Esophagus muscularis mucosa (tissue), 4 donors: ENCODE measurements around the gene SIPA1L3.
"Not testable (repeated sequence)": the region's sequence is repeated elsewhere in the genome, so short reads cannot be mapped to it uniquely, and the experiment has no call there.

Experiments used
- EP300 ChIP-seq: sonication (generic); formaldehyde crosslinking; IDR thresholded peaks from one replicate; pipeline ENCODE4 v1.6.1; 2017; ENCODE audit warnings: antibody characterized with exemption
- POLR2A ChIP-seq: fragments of 450-650 bp; IDR thresholded peaks from one replicate; pipeline ENCODE4 v1.6.1; 2017; ENCODE audit warnings: antibody characterized with exemption, moderate library complexity, mild to moderate bottlenecking, low read depth
- TF ChIP-seq, protein P1 (sequence below), 3 experiments: fragments of 200-600 bp in 2 of 3; fragments of 450-650 bp in 1 of 3; sonication (generic) in 2 of 3; IDR thresholded peaks; one replicate each; pipeline ENCODE4 v1.5.1; 2017 to 2019; ENCODE audit warnings: antibody characterized with exemption in 3 of 3, mild to moderate bottlenecking in 2 of 3, moderate library complexity in 1 of 3

DNA sequence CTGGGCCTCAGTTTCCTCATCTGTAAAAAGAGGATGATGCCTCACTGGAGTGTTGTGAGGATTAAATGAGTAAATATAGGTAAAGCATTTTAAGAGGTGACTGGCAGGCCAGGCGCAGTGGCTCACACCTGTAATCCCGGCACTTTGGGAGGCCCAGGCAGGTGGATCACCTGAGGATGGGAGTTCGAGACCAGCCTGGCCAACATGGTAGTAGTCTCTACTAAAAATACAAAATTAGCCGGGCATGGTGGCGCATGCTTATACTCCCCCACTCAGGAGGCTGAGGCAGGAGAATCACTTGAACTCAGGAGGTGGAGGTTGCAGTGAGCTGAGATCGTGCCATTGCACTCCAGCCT is 317.8 kb downstream of the SIPA1L3 start:
- TF ChIP-seq, protein P1, sequence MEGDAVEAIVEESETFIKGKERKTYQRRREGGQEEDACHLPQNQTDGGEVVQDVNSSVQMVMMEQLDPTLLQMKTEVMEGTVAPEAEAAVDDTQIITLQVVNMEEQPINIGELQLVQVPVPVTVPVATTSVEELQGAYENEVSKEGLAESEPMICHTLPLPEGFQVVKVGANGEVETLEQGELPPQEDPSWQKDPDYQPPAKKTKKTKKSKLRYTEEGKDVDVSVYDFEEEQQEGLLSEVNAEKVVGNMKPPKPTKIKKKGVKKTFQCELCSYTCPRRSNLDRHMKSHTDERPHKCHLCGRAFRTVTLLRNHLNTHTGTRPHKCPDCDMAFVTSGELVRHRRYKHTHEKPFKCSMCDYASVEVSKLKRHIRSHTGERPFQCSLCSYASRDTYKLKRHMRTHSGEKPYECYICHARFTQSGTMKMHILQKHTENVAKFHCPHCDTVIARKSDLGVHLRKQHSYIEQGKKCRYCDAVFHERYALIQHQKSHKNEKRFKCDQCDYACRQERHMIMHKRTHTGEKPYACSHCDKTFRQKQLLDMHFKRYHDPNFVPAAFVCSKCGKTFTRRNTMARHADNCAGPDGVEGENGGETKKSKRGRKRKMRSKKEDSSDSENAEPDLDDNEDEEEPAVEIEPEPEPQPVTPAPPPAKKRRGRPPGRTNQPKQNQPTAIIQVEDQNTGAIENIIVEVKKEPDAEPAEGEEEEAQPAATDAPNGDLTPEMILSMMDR (IDR thresholded peaks at IDR 0.05) = not testable (repeated sequence)
- not testable (repeated sequence) for TF ChIP-seq EP300, POLR2A
